Activated CD4-positive, alpha-beta T cell treated with anti-CD3 and anti-CD28 coated beads, Interleukin-2, amount 50 U/mL, for 48 hours (primary cell): ENCODE results near the gene CIBAR2.

Source experiments
- DNase-seq, 2 experiments: peaks; one replicate each; pipeline ENCODE4 v3.0.0-alpha.2; 2020

CIBAR2 gene

DNA sequence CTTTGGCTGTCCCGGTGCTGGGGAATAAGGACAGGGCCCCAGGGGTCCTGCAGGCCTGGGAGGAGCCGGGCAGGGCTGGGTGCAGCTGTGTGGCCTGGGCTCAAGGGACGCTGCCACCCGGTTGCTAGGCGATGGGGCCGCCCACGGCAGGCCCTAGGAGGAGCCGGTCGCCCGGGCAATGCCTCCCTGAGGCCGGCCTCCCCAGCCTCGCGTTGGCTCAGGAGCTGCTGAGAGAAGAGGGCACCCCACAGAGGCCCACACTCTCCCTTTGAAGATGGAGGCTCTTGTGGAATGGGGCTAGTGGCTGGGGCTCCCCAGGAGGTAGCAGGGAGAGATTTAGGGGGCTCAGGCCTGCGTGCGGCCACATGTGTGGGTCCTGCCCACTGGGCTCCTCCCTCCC lies at the start of gene CIBAR2:
Gene CIBAR2, minus strand, starts transcription at position 109 of the 400 bp plus-strand sequence. CDS start 120 bp downstream, outside the sequence.
- DNase-seq, result no peak

DNA sequence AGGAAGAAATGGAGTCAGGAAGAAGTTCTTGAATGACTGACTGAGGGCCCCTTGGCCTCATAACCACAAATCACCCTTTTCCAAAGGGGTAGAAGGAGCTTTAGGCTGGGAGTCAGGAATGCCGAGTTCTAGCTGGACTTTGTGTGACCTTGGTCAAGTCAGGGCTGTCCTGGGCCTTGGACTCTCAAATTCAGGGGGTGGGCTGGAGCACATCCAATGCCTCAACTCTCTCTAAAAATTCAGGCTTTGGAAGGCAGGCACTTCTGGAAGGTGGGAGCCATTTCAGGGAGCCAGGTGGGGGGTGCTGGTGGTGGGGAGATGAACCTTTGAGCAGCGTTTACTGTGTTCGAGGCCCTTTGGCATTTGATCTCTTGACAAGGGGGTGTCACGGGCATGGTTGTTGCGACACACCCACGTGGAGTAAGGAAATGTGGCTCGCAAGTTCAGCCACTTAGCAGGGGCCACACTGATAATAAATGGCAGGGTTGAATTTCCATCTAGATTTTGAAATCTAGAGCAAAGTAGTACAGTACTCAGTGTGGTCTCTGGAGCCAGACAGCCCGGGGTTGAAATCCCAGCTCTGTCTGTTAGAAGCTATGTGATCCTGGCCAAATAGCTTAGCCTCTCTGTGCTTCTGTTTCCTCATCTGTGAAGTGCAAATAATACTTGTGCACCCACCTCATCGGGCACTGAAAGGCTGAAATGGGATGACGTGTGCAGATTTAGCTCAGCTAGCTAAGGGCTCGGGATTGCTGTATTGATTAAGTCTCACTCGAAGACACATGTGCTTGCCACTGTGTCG lies 47.1 kb upstream of the CIBAR2 start:
- no peak for DNase-seq

DNA sequence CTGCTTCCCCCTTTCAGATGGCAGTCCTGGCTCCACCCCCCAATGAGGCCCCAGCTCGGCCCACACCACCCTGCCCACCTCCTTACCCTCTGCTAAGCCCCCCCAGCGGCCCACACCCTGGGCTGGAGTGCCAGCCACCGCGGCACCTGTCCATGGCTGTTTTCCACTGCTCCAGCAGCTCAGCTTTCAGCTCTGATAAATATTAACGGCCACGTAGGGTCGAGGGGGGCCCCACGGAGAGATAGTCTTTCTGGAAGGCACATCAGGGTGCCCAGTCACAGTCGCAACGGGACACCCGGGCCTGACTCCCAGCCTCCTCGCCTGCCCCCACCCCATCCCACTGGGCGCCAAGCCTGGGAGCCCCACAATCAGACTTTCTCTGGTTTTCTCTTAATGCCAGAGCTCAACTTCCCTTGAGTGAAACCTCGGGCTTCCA lies 46.5 kb upstream of the CIBAR2 start:
- no peak for DNase-seq

DNA sequence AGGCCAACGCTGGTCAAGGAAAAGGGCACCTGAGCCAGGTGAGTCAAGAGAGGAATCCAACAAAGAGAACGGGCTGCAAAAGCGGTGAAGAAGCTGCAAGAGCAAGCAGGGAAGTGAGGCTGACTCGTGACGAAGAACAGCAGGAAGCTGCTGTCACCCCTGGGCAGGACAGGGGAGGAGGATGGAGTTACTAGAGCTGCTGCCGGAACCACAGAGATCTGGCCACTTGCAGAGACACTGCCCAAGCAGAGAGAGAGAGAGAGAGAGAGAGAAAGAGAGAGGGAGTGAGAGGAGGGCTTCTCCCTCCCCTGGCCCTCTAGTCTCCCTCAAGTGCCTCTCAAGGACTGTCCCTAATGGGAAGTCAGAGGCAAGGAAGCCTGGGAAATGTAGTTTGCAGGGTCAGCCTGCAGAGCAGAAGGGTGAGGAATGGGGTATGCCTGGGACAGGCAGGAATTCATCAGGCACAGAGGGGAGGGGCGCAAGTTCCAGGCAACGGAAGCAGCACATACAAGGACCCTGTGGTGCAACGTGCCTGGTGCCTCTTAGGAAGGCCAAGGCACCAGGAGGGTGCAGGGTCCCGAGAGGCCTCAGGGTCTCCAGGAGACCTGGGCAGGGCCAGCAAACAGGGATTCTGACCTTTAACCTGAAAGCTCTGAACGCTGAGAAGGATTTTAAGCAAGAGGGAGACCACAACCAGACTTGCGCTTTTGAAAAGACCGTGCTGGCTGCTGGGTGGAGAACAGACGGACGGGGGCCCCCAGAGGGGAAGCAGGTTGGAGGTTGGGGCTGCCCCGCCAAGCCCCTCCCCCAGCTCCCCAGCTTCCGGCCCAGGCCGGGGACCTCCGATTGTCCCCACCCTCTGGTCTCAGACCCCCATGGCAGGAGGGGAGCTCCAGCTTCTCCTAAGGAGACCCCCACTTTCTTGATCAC lies 45.8 kb upstream of the CIBAR2 start:
- DNase-seq, result peak; percentile 13 to 26

DNA sequence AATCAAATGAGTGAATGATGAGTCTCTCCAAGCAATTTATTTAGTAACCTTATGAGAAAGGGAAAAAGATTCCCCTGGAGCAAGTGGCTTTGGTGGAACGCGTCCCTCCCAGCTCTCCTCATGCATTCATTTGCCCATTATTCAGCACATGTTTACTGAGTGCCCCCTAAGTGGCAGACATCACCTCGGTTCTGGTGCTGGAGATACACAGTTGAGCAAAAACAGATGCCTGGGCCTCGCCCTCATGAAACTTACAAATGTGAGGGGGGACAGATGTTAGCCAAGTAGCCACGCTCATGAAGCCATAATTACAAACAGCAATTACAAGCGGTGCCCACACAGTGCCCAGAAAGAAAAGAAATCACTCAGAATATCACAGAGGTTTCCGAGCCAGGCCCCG lies 45.1 kb upstream of the CIBAR2 start:
- DNase-seq, result no peak

DNA sequence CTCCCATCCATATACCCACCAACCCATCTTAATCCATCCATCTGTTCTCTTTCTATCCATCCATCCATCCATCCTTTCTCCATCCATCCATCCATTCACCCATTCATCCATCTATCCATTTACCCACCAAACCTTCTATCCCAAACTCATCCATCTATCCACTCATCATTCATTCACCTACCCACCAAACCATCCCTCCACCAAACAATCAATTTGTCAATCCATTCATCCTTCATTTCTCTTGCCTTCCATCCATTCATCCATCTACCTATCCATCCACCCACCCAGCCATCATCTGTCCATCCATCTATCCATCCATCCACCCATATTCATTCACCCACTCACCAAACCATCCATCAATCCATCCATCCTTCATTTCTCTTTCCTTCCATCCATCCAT lies 44.6 kb upstream of the CIBAR2 start:
- DNase-seq, result no peak

DNA sequence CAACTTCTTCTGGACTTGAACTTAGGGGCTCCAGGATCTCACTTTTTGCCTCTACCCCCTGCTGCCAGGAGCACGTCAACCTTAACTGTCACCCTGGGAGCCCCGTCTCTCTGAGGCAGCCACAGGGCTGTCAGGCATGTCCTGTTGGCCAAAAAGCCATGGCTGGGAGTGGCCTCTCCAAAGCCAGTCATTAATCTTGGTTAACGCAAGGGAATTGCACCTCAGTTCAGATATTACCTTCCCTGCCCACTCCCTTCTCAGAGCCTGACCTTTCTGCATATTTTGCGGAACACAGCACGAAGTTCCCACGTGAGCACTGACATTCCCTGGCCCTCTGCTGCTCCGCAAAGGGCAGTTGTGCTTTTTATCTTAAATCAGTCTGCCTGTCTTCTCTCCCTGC lies 44.2 kb upstream of the CIBAR2 start:
- DNase-seq, result no peak

DNA sequence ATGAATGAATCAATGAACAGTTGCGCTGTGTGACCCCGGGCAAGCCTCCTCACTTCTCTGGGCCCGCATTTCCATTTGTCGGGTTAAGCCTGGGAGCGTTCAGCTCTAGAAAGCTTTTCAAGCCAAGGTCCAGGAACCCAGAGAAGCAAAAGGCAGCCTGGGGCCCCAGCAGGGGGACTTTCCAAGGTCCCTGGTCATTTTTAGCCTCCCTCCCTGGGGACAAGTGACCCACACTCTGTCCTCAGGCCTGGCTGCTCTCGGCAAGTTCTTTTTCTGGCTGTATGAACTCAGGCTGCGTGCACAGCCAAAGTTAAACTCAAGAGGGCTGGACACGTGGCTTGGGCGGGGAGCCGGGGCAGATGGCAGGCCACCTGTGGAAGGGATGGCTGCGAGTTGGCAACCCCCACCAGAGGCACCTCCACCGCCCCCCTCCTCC lies 41.4 kb upstream of the CIBAR2 start:
- no peak for DNase-seq

DNA sequence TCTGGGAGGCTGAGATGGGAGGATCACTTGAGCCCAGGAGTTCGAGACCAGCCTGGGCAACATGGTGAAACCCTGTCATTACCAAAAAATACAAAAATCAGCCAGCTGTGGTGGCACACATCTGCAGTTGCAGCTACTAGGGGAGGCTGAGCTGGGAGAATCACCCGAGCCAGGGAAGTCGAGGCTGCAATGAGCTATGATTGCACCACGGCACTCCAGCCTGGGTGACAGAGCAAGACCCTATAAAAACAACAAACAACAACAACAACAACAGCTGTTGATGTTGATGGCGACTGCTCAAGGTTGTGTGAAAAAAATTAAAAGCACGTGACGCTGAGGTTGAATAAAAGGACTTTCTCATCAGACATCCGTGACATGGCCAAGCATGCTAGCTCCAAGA lies 40.8 kb upstream of the CIBAR2 start:
- DNase-seq, result no peak

DNA sequence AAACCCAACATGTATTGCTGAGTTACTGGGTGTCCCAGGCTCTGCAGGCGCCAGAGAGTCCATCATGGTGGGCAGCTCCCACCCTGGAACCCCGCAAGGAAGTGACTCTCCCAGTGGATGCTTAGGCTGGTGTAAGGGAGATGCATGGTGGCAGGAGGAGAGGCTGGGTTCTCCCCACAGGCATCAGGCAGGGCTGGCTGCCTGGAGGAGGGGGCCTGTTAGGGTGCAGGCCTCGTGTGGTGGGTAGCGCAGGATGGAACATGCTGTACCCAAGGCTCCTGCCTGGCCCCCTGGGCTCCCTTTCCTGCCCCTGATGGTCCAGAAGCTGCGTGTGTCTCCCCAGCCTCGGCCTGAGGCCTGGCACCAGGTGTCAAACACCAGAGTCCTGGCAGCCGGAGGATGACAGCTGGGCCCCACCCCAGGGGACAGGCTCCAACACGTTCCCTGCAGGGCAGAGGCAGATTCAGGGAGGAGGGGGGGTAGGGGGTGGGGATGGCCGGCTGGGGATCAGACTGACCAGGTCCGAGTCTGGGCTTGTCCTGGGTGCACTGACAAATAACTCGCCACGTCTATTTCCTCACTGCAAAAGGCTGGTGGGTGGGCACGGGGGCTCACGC lies 40.2 kb upstream of the CIBAR2 start:
- no peak for DNase-seq

DNA sequence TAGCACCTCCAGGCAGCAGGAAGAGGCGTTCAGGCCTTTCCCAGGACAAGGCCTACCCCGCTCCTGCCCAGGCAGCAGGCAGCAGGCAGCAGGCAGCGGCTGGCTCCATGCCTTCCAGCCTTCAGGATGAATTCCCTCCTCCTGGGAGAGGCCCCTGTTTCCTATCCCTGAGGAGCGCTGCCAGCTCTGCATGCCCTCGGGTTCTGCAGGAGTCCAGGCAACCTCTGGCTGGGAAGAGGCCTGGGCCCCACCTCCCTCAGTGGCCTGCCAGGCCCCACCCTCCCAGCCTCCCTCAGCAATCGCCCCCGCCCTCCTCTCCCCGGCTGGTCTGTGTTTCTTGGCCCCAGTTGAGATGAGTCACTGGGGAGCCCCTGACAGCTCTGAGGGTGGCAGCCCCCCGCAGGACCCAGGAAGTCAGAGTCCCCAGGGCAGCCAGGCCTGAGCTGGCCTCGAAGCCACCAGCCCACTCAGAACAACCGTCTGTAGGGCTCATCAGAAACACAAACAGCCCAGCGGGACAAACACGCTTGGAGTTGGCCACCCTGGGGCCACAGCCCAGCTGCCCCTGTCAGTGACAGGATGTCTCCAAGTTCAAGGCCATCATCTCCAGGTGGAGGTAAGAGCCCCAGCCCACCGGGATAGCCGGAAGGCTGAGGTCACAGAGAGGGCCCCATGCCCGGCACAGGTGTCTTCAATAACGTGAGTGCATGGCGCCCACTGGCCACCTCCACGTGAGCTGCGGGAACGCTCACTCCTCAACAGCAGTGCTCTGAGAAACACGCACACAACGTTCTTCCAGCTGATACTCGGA lies 39.5 kb upstream of the CIBAR2 start:
- no peak for DNase-seq

DNA sequence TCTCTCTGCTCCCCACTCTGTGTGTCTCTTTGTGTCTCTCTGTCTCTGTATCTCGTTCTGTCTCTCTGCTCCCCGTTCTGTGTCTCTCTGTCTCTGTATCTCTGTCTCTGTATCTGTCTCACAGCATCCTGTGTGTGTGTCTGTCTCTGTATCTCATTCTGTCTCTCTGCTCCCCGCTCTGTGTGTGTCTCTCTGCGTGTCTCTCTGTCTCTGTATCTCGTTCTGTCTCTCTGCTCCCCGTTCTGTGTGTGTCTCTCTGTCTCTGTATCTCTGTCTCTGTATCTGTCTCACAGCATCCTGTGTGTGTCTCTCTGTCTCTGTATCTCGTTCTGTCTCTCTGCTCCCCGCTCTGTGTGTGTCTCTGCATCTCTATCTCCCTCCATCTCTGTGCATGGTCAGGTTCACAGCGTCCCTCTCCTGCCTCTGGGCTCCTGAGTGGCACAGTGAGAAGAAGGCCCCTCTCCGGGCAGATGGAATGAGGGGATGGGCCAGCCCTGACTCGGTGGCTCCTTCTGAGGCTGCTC lies 38.9 kb upstream of the CIBAR2 start:
- DNase-seq, result no peak

DNA sequence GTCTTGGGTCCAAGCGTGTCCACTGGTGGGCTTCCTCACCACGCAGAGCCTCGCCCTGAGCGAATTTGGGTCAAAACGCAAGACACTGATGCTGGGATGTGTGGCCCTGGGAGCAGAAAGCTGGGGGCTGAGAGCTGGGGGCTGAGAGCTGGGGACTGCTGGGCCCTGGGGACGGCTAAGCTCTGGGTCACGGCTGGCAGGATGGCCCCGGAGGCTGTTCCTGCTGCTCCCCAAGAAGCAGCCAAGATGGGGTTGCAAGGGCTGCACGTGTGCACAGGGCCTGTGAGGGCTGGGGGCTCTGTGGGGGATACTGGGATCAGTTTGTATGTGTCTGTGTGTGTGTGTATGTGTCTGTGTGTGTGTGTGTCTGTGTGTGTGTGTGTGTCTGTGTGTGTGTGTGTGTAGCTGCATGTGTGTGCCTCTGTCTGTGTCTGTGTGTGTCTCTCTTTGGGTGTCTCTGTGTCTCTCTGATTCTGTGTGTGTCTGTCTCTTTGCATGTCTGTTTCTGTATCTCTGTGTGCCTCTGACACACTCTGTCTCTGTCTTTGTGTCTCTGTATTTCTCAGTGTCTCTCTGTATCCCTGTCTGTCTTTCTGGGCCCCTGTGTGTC lies 38.2 kb upstream of the CIBAR2 start:
- no peak for DNase-seq

DNA sequence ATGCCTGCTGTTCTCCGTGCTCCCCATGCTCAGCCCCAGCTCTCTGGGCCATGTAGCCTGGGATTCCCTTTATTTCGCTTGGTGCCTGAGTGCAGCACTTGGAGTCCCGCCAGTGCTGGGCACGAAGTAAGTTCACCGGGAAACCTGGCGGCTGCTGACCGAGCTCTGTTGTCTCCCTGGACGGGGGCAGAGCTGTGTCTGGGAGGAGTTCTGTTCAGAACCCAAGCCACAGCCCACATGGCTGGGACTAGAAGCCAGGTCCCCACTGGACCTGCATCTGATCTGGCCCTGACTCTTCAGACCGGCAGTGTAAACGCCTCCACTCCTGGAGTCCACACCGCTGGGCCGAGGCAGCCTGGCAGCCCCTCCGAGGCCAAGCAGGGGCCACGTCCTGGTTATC lies 37.5 kb upstream of the CIBAR2 start:
- DNase-seq, result no peak

DNA sequence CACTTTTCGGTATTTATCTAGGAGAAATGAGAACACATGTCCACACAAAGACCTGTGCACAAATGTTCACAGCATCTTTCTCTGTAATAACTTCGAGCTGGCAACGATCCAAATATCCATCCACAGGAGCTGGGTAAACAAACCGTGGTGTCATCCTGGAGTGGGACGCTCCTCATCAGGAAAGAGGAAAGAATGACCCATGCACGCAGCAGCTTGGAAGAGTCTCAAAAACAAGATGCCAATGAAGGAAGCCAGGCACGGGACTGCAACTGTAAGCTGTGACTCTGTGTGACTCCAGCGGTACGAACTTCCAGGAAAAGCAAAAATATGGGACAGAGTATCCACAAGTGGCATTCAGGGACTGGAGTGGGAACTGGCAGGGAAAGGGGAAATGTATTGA lies 36.7 kb upstream of the CIBAR2 start:
- DNase-seq, result no peak

DNA sequence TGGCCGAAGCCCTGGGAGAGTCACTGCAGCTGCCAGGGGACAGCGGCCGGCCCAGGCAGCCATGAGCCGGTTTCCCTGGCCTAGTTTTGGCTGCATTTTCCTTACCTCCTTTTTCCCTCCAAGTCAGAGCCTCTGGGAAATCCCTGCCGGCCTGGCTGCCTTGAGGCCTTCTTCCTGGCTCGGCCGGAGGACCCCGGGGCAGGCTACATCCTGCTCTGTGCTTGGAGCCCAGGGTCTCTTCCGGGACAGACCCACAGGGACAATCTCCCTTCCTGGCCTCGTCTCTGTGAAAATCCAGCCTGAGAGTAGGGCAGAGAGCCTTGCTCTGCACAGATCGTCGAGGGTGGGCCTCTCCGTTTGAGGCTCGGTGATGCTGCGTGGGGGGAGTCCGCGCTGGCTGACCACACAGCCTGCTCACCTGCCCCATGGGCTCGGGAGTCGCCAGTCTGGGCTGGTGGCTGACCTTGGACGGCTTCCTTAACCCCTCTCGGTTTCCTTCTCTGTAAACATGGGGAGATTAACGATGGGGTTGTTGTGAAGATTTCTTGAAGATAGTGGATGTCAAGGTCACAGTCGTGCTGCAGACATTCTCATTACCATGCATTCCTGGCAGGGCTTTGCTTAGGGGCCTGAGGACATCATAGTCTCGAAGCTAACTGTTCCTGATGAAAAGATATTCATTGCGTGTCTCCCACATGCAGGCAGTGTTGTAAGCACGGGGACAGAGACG lies 34.8 kb upstream of the CIBAR2 start:
- DNase-seq, result no peak

DNA sequence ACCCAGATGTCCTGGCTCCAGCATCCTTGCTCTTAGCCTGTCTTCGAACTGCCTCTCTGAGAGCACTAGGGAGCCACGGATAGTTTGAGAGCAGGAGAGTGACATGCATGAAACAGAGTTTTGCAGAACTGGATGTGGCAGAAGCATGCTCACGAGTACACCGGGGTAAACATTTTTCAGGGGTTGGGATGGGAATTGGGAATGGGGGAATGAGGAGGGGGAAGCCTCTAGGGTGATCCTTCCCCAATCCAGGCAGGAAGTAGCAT lies 34.2 kb upstream of the CIBAR2 start:
- DNase-seq, result no peak

DNA sequence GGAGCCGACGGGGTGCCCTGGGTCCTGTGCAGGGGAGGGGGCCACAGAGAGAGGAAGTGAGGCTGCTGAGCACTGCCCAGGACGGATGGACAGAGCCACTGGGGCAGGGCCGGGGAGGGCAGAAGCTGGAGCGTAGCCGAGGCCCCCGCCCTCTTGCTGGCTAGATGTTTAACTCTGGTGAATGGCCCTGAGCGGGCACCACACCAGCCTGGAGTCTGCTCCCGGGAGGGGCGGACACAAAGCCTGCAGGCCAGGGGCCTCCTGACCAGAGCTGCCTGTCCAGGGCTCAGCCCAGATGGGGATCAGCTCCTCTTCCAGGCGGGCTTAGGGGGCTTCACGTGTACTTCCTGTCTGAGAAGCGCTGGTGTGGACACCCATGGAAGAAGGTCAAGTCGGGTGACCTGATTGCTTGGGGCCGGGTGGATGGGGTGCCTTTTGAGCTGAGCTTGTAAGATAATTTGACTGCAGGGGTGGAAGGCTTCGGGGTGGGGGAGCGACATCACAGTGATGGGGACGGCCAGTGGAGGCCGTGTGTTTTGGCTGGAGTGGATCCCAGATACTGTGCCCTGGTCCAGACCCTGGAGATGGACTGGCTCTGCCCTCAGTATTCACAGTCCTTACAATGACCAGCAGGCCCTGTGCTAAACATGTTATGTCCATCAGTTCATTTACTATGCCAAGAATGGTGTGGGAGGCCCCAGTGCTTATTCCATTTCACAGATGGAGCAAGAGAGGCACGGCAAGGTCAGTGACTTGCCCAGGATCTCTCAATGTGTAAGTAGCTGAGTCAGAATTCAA lies 33.7 kb upstream of the CIBAR2 start:
- DNase-seq, result no peak

DNA sequence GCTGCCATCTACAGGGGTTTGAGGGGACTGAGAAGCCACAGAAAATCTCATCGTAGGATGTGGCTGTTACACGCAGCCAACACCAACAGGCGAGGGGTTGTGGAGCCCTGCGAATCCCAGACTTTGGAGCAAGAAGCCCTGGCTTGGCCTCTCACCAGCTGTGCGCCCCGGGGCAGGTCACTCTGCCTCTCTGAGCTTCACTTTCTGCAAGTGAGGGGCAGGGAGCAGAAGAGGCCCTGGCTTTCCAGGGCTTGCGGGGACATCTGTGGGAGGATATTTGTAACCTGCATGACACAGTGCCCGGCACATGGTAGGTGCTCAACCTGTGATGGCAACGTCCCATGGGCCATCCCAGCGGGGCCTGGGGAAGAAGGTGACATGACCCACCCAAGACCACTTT lies 32.9 kb upstream of the CIBAR2 start:
- no peak for DNase-seq
